NCI-H1417 (cell line): ENCODE measurements around the gene SLC25A47.
"Not testable (repeated sequence)": the region's sequence is repeated elsewhere in the genome, so short reads cannot be mapped to it uniquely, and the experiment has no call there.

Experiments used
- DNase-seq, 3 experiments: peaks; one replicate each; lab custom pipeline; 2025; lab: John Stamatoyannopoulos, UW

SLC25A47 gene

GRCh38 chr14:100323121-100323941 lies at the start of gene SLC25A47:
Gene SLC25A47 (plus strand): TSS chr14:100323339. CDS start chr14:100323415, 76 bp downstream.
- DNase-seq, result no peak

GRCh38 chr14:100274250-100274649 lies 48.9 kb upstream of the SLC25A47 start:
- no peak for DNase-seq

- peak in 1 of 3 experiments; percentile 27 for DNase-seq
Observed at GRCh38 chr14:100275214-100275613, 47.9 kb upstream of the SLC25A47 start.

GRCh38 chr14:100278702-100279101 lies 44.4 kb upstream of the SLC25A47 start:
- DNase-seq, result no peak

GRCh38 chr14:100279133-100279532 lies 44.0 kb upstream of the SLC25A47 start:
- no peak for DNase-seq

GRCh38 chr14:100279563-100279962 lies 43.6 kb upstream of the SLC25A47 start:
- no peak for DNase-seq

GRCh38 chr14:100281286-100282082 lies 41.7 kb upstream of the SLC25A47 start:
- no peak for DNase-seq

GRCh38 chr14:100282083-100282350 lies 41.1 kb upstream of the SLC25A47 start:
- no peak for DNase-seq

- no peak for DNase-seq
Observed at GRCh38 chr14:100282766-100283419, 40.2 kb upstream of the SLC25A47 start.

GRCh38 chr14:100283436-100283835 lies 39.7 kb upstream of the SLC25A47 start:
- not testable (repeated sequence) for DNase-seq

- no peak for DNase-seq
Observed at GRCh38 chr14:100283984-100284881, 38.9 kb upstream of the SLC25A47 start.

GRCh38 chr14:100285021-100285912 lies 37.9 kb upstream of the SLC25A47 start:
- peak; percentile 74 to 87 (median 80) for DNase-seq

GRCh38 chr14:100285913-100286400 lies 37.2 kb upstream of the SLC25A47 start:
- DNase-seq, result no peak

- DNase-seq, result no peak
Observed at GRCh38 chr14:100286484-100287191, 36.5 kb upstream of the SLC25A47 start.

GRCh38 chr14:100287202-100287997 lies 35.7 kb upstream of the SLC25A47 start:
- no peak for DNase-seq

GRCh38 chr14:100287998-100288295 lies 35.2 kb upstream of the SLC25A47 start:
- not testable (repeated sequence) for DNase-seq

GRCh38 chr14:100288382-100289185 lies 34.6 kb upstream of the SLC25A47 start:
- DNase-seq, result no peak

GRCh38 chr14:100289916-100290606 lies 33.1 kb upstream of the SLC25A47 start:
- DNase-seq, result no peak
